WTC11 (cell line): Measurements from ENCODE around the gene JCAD. TPM values are rescaled to one million over a fixed set of nuclear protein-coding genes. Genes with fewer than 3 reads are reported as not detected.

Experiments
- ATAC-seq: fragments of 200-7000 bp; cut with Tn5 transposase; 2 replicates; pipeline ENCODE4 v1.10.0; 2021; ENCODE audit warnings: mild to moderate bottlenecking, moderate library complexity
- CTCF ChIA-PET: fragments of 300-600 bp; sonication (Branson Sonifier 250); formaldehyde crosslinking; loops from one replicate; lab custom pipeline; 2021; ENCODE audit warnings: antibody characterized with exemption; lab: Charles Lee
- POLR2A ChIA-PET: fragments of 350-600 bp; sonication (Branson Sonifier 250); formaldehyde crosslinking; loops from one replicate; lab custom pipeline; 2021; ENCODE audit warnings: antibody characterized with exemption; lab: Charles Lee
- DNase-seq: peaks from one replicate; pipeline ENCODE4 v3.0.0; 2021; ENCODE audit warnings: low spot score
- H3K27ac Mint-ChIP-seq: 2 replicates; pipeline ENCODE4 v1.8.0; 2021; ENCODE audit warnings: mixed read lengths
- H3K27me3 Mint-ChIP-seq: 2 replicates; pipeline ENCODE4 v1.8.0; 2021; ENCODE audit warnings: low read depth, mild to moderate bottlenecking, moderate library complexity, mixed read lengths
- H3K36me3 Mint-ChIP-seq: 2 replicates; pipeline ENCODE4 v1.8.0; 2021; ENCODE audit warnings: mixed read lengths
- H3K4me1 Mint-ChIP-seq: 2 replicates; pipeline ENCODE4 v1.8.0; 2022; ENCODE audit warnings: mixed read lengths
- H3K4me3 Mint-ChIP-seq: 2 replicates; pipeline ENCODE4 v1.8.0; 2021; ENCODE audit warnings: mild to moderate bottlenecking, moderate library complexity, mixed read lengths
- H3K9me3 Mint-ChIP-seq: 2 replicates; pipeline ENCODE4 v1.8.0; 2021; ENCODE audit warnings: mixed read lengths
- E2F4 ChIP-seq: sonication (generic); formaldehyde crosslinking; IDR thresholded peaks from 2 replicates; pipeline ENCODE4 v1.8.1; 2022; ENCODE audit warnings: low read depth, mild to moderate bottlenecking, moderate library complexity, missing genetic modification reagents, borderline replicate concordance
- EMX1 ChIP-seq: fragments of 250-450 bp; sonication (Bioruptor Pico); IDR thresholded peaks from 2 replicates; pipeline ENCODE4 v1.8.0; 2021; ENCODE audit warnings: mild to moderate bottlenecking
- FOXK1 ChIP-seq: sonication (generic); formaldehyde crosslinking; IDR thresholded peaks from 2 replicates; pipeline ENCODE4 v1.8.0; 2022; ENCODE audit warnings: mild to moderate bottlenecking, moderate library complexity, missing genetic modification reagents
- IRF1 ChIP-seq: sonication (generic); formaldehyde crosslinking; IDR thresholded peaks from 2 replicates; pipeline ENCODE4 v1.8.0; 2023; ENCODE audit warnings: missing genetic modification reagents
- SOX15 ChIP-seq: fragments of 250-450 bp; sonication (Bioruptor Pico); IDR thresholded peaks from 2 replicates; pipeline ENCODE4 v1.9.0; 2021; ENCODE audit warnings: mild to moderate bottlenecking
- SP1 ChIP-seq: sonication (generic); formaldehyde crosslinking; conservative IDR thresholded peaks from 2 replicates; pipeline ENCODE4 v1.8.1; 2022; ENCODE audit warnings: missing genetic modification reagents
- ZBTB21 ChIP-seq: sonication (generic); formaldehyde crosslinking; IDR thresholded peaks from 2 replicates; pipeline ENCODE4 v1.8.1; 2023; ENCODE audit warnings: mild to moderate bottlenecking, missing genetic modification reagents, borderline replicate concordance
- ZNF121 ChIP-seq: sonication (generic); formaldehyde crosslinking; IDR thresholded peaks from 2 replicates; pipeline ENCODE4 v1.8.0; 2023; ENCODE audit warnings: missing genetic modification reagents
- ZNF219 ChIP-seq: sonication (generic); formaldehyde crosslinking; IDR thresholded peaks from 2 replicates; pipeline ENCODE4 v1.8.0; 2023; ENCODE audit warnings: missing genetic modification reagents, mild to moderate bottlenecking, borderline replicate concordance
- ZNF281 ChIP-seq: sonication (generic); formaldehyde crosslinking; IDR thresholded peaks from 2 replicates; pipeline ENCODE4 v1.8.0; 2023; ENCODE audit warnings: mild to moderate bottlenecking, missing genetic modification reagents
- total RNA-seq: library from RNA; stranded (reverse); gene quantifications from 3 replicates; pipeline ENCODE4 v1.2.3, GENCODE V29; 2021

The JCAD gene
- total RNA-seq, 1 experiment from 2014 or later = 1.8 TPM

GRCh38 chr10:29966269-29966668, 93.1 kb downstream of the JCAD start:
- CTCF ChIA-PET = no interaction called here
- peak; percentile 23 for DNase-seq
- TF ChIP-seq FOXK1 (CRISPR knock-in tag) (no peak), ZNF281 (CRISPR knock-in tag) (no peak), ZNF219 (CRISPR knock-in tag) (no peak), SP1 (CRISPR knock-in tag) (no peak), SOX15 (CRISPR knock-in tag) (no peak), ZBTB21 (CRISPR knock-in tag) (no peak), EMX1 (no peak), ZNF121 (CRISPR knock-in tag) (no peak), IRF1 (CRISPR knock-in tag) (no peak), E2F4 (CRISPR knock-in tag) (no peak)
- TF ChIP-seq, all 79 proteins: peak for 0
- POLR2A ChIA-PET = interaction anchor here (1.0 kb wide), 1 partner anchor 18 kb away, joined by 3 read pairs; no protein-coding TSS in a partner anchor
- H3K9me3 Mint-ChIP-seq = no peaks in the 10 kb centered on the region
- no peak overlapping the region for H3K27ac Mint-ChIP-seq
- ATAC-seq = peak; percentile 55
- peaks cover 2% of the 10 kb centered on the region; the same call in 1 of the 2 replicates for H3K4me1 Mint-ChIP-seq
- no peaks in the 10 kb centered on the region for H3K27me3 Mint-ChIP-seq
- H3K4me3 Mint-ChIP-seq = no peak overlapping the region
- H3K36me3 Mint-ChIP-seq = no peaks in the 10 kb centered on the region
